Thyroid gland (tissue), 4 donors: ENCODE results near the gene GKAP1.

Source experiments
- POLR2A ChIP-seq, 2 donors: fragments of 450-650 bp; IDR thresholded peaks; one replicate each; pipeline ENCODE4 v1.6.1; 2017; ENCODE audit warnings: antibody characterized with exemption in 2 of 2, mild to moderate bottlenecking in 2 of 2, moderate library complexity in 1 of 2
- TF ChIP-seq, protein P1 (sequence below), 6 experiments: fragments of 200-600 bp in 3 of 6; fragments of 450-650 bp in 3 of 6; sonication (generic) in 3 of 6; IDR thresholded peaks; one replicate each; pipeline ENCODE4 v1.5.1; 2016 to 2019; ENCODE audit warnings: antibody characterized with exemption in 6 of 6, mild to moderate bottlenecking in 2 of 6, inconsistent platforms in 1 of 6, moderate library complexity in 1 of 6

DNA sequence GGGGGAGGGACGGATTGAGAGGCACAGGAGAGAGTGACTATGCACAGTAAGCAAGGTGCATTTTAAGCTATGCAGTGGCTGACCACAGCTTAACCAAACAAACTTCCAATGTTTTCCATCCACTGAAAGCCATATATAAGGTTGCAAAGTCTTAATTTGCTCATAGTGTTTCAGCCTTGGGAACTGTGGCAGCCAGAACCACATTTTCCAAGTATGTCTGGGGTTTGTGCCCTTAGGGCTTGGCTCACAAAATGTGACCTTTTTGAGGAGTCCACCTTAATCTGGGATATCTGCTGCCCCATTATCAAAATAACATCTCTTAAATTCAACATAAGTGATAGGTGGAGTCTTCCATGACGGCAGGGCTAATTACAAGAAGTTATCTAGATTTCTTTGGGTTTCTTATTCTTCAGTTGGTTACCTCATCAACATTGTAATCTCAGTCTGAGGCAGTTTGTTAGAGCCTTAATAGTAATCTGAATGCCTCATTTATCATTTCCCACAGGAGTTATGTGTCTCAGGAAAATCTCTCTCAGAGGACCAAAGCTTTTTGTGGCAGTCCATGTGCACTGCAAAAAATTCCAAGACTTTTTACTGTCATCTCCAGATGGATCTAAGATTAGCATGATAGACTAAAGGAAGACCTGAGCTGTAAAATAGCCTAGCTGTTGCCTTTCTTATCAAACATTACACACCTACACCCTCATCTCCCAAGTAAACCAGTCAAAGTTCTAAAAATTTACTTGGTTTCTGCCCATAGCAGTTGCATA, 94.7 kb downstream of the GKAP1 start:
- TF ChIP-seq, protein P1, sequence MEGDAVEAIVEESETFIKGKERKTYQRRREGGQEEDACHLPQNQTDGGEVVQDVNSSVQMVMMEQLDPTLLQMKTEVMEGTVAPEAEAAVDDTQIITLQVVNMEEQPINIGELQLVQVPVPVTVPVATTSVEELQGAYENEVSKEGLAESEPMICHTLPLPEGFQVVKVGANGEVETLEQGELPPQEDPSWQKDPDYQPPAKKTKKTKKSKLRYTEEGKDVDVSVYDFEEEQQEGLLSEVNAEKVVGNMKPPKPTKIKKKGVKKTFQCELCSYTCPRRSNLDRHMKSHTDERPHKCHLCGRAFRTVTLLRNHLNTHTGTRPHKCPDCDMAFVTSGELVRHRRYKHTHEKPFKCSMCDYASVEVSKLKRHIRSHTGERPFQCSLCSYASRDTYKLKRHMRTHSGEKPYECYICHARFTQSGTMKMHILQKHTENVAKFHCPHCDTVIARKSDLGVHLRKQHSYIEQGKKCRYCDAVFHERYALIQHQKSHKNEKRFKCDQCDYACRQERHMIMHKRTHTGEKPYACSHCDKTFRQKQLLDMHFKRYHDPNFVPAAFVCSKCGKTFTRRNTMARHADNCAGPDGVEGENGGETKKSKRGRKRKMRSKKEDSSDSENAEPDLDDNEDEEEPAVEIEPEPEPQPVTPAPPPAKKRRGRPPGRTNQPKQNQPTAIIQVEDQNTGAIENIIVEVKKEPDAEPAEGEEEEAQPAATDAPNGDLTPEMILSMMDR (IDR thresholded peaks at IDR 0.05), result no peak
- no peak for TF ChIP-seq POLR2A (IDR thresholded peaks at IDR 0.05)
